HUES64 (cell line): ENCODE data around the gene LDAH.

Experiments
- H3K27ac ChIP-seq: 2 replicates; pipeline ENCODE4 v1.7.0; 2013; ENCODE audit warnings: low read depth, low read length, inconsistent platforms
- H3K27me3 ChIP-seq: 2 replicates; pipeline ENCODE4 v1.6.1; 2013; ENCODE audit warnings: mild to moderate bottlenecking, low read length; ENCODE audit not compliant: insufficient read depth
- H3K36me3 ChIP-seq: 2 replicates; pipeline ENCODE4 v1.6.1; 2013; ENCODE audit warnings: mild to moderate bottlenecking, low read length; ENCODE audit not compliant: insufficient read depth
- H3K4me1 ChIP-seq: 2 replicates; pipeline ENCODE4 v1.6.1; 2013; ENCODE audit warnings: mild to moderate bottlenecking, low read length, moderate library complexity; ENCODE audit not compliant: insufficient read depth
- H3K4me3 ChIP-seq: 2 replicates; pipeline ENCODE4 v1.5.1; 2013; ENCODE audit warnings: mild to moderate bottlenecking, low read length, moderate library complexity
- H3K9ac ChIP-seq: 2 replicates; pipeline ENCODE4 v1.6.1; 2013; ENCODE audit warnings: mild to moderate bottlenecking, low read depth, low read length
- H3K9me3 ChIP-seq: 2 replicates; pipeline ENCODE4 v1.6.1; 2013; ENCODE audit warnings: low read depth, low read length; ENCODE audit not compliant: insufficient read depth
- WGBS: fragments of 150-250, 120-280 bp; methylation state at CpG from one replicate; pipeline ENCODE4 v1.1.7; 2013; ENCODE audit warnings: missing lambda C conversion rate; 5-methylcytosine and 5-hydroxymethylcytosine counted together

The LDAH gene

DNA sequence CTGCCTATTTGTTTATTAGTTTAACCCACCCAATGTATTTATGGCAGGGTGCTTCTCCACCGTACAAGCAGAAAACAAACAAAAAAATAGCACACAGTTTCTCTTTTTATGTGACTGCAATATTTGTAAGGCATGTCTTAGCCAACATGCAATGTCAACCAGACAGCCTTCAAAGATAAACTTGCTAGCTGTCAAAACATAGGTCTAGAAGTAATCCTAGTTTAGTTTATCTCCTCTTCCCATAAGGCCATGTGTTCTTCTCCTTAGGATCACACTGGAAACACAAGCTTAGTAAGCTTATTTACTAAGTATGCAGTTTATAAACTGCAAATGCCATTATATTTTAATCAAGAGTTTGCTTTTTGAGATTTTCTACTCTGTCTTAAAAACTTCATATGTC lies 75.6 kb downstream of the LDAH start:
- Histone ChIP-seq H3K4me3 (no peak overlapping the region), H3K27ac (no peak overlapping the region), H3K27me3 (no peaks in the 10 kb centered on the region), H3K9ac (no peak overlapping the region), H3K4me1 (no peaks in the 10 kb centered on the region), H3K36me3 (no peaks in the 10 kb centered on the region), H3K9me3 (no peaks in the 10 kb centered on the region)
- 100% methylated on average over 1 of the region's 1 CpG for WGBS

GRCh38 chr2:20745924-20746555 lies 76.9 kb downstream of the LDAH start:
- no peak overlapping the region for H3K4me3 ChIP-seq
- 80% methylated on average over 1 of the region's 2 CpGs for WGBS
- H3K36me3 ChIP-seq, result no peaks in the 10 kb centered on the region
- H3K9ac ChIP-seq, result no peak overlapping the region
- no peaks in the 10 kb centered on the region for H3K27me3 ChIP-seq
- H3K27ac ChIP-seq, result no peak overlapping the region
- H3K9me3 ChIP-seq, result no peaks in the 10 kb centered on the region
- H3K4me1 ChIP-seq, result no peaks in the 10 kb centered on the region

DNA sequence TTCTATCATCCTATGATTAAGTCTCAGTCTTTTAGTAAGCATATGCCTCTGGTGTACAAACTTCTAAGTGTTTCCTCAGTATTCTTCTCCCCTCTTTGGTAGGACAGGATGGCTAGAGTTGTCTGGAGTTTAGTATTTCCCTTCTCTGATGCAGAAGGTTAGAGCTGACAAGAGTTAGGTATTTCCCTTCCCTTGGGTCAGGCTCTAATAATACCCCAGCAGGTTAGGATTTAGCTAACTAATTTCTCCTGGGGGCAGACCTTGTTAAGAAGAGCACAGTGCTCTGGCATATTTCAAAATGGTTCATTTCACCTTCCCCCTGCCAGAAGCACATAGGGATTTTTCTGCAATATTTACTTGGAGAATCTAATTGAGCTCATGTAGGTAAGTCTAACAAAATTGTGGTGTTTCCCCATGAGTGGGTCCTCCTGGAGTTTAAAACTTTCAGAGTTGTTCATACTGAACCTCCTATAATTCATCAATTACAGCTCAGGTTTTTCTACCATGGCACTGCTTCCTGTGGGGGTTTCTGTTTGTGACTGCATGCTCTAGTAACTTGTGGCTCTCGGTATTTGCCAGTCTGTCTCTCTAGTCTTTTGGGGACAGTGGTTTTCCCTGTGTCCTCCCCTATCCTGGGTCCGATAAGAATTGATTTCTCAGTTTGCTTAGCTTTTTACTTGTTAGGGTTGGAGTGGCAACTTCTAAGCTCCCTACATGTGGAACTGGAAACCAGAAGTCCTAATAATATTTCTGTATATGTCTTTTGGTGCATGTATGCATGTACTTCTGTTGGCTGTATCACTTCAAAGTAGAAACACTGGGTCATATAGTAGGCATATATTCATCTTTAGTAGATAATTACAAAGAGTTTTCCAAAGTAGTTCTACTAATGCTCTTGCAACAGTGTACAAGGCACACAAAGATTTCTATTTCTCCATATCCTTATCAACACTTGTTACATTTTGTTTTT lies 78.2 kb downstream of the LDAH start:
- 94% methylated on average over 2 of the region's 2 CpGs for WGBS
- Histone ChIP-seq H3K27ac (no peak overlapping the region), H3K9ac (no peak overlapping the region), H3K36me3 (no peaks in the 10 kb centered on the region), H3K4me3 (no peak overlapping the region), H3K27me3 (no peaks in the 10 kb centered on the region), H3K4me1 (no peaks in the 10 kb centered on the region), H3K9me3 (no peaks in the 10 kb centered on the region)

GRCh38 chr2:20738772-20739171 lies 84.1 kb downstream of the LDAH start:
- Histone ChIP-seq H3K36me3 (no peaks in the 10 kb centered on the region), H3K27me3 (no peaks in the 10 kb centered on the region), H3K9ac (no peak overlapping the region), H3K4me1 (no peaks in the 10 kb centered on the region; the same call in 1 of the 2 replicates), H3K4me3 (no peak overlapping the region), H3K9me3 (no peaks in the 10 kb centered on the region), H3K27ac (no peak overlapping the region)

DNA sequence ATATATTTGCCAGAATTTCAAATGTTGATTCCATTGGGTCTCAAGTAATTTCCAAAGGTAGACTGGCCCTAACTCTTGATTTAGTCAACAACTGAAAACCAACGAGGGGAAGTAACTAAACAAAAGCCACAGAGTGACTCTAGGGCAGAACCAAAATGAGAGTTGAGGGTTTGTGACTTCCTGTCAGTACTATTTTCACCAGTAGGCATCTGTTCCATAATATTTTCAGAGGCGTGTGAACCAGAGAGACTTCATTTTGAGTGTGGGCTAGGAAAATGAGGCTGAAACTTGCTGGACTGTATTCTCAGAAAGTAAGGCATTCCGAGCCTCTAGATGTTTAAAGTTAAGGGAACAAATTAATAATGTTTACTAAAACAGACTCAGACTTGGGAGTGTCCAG lies 85.4 kb downstream of the LDAH start:
- H3K27me3 ChIP-seq, result no peaks in the 10 kb centered on the region
- WGBS, result 99% methylated on average over 3 of the region's 3 CpGs
- no peaks in the 10 kb centered on the region; the same call in 1 of the 2 replicates for H3K4me1 ChIP-seq
- no peak overlapping the region for H3K4me3 ChIP-seq
- no peak overlapping the region for H3K27ac ChIP-seq
- no peak overlapping the region for H3K9ac ChIP-seq
- H3K36me3 ChIP-seq, result no peaks in the 10 kb centered on the region
- no peaks in the 10 kb centered on the region for H3K9me3 ChIP-seq

DNA sequence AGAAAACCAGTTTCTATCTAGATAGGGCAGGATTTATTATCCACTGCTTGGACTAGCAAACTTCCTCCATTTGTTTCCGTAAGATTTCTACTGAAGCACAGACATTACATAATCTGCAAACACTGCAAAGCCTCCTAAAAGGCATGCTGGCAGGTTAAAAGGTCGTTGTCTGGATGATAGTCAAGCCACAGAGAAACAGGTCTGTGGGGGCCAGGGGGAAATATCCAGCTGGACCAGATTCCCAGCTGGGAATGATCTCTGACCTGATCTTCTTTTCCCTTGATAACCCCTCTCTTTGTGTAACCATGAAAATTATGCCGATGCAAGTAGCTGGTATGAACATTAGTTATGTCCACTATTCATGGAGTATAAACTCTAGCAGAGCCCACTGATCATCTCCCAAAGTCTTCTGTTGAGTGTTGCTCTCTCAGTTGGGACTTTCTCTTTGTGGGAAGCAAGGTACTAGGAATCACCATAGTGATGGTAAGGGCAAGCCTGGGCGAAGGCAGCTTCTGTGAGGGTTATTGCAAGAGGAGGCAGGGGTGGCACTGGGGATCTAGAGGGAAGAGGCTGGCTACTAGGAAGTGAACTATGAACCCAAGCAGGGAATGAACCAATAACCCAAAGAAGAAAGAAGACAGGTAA lies 94.7 kb downstream of the LDAH start:
- no peaks in the 10 kb centered on the region for H3K36me3 ChIP-seq
- no peak overlapping the region for H3K27ac ChIP-seq
- H3K27me3 ChIP-seq, result no peaks in the 10 kb centered on the region
- H3K9ac ChIP-seq, result no peak overlapping the region
- 90% methylated on average over 4 of the region's 4 CpGs for WGBS
- H3K4me1 ChIP-seq, result no peaks in the 10 kb centered on the region
- no peak overlapping the region for H3K4me3 ChIP-seq
- no peaks in the 10 kb centered on the region for H3K9me3 ChIP-seq

DNA sequence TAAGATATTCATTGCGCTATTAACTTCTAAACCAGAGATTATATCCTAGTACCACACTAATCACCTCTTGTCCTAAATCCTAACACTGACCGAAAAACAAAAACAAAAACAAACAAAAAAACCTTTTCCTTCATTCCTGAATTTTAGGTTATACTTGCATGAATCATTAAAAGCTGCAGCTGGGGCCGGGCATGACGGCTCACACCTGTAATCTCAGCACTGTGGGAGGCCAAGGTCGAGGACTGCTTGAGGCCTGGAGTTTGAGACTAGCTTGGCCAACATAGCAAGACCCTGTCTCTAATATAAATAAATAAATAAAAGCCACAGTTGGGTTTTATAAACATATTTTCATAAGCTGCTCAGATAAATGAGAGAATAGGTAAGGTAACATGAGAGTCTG lies 96.0 kb downstream of the LDAH start:
- no peak overlapping the region for H3K4me3 ChIP-seq
- no peak overlapping the region for H3K9ac ChIP-seq
- H3K36me3 ChIP-seq, result no peaks in the 10 kb centered on the region
- 96% methylated on average over 5 of the region's 5 CpGs for WGBS
- H3K27ac ChIP-seq, result no peak overlapping the region
- H3K27me3 ChIP-seq, result no peaks in the 10 kb centered on the region
- H3K4me1 ChIP-seq, result no peaks in the 10 kb centered on the region
- no peaks in the 10 kb centered on the region for H3K9me3 ChIP-seq

GRCh38 chr2:20725782-20726181 lies 97.1 kb downstream of the LDAH start:
- Histone ChIP-seq H3K9ac (no peak overlapping the region), H3K9me3 (no peaks in the 10 kb centered on the region), H3K4me3 (no peak overlapping the region), H3K27me3 (no peaks in the 10 kb centered on the region), H3K27ac (no peak overlapping the region), H3K4me1 (no peaks in the 10 kb centered on the region), H3K36me3 (no peaks in the 10 kb centered on the region)
- WGBS, result 98% methylated on average over 2 of the region's 2 CpGs

DNA sequence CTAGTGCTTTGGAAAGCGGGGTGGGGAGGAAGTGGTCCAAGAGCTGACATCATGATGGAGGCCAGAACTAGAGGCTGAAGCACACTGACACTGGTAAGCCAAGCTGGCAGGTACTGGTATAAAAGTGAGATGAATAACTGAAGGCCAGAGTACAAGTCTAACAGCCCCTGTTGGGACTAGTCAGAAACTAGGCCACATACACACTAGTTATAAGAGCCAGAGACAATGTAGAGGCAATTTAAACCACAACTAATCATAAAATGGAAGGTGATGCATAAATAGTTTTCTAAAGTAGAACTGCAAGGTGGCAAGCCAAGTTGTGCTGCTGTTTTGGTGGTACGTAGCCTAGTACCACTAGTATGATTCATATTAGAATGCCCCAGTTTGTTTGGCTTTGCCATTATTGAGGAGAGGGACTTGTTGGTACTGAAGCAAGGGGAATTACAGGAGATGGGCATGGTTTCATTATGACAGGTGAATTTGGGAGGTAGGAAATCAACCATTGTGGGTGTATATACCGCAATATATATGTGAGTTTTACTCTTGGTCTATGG lies 98.3 kb downstream of the LDAH start:
- no peak overlapping the region for H3K4me3 ChIP-seq
- H3K36me3 ChIP-seq, result no peaks in the 10 kb centered on the region
- H3K27ac ChIP-seq, result no peak overlapping the region
- no peaks in the 10 kb centered on the region for H3K4me1 ChIP-seq
- 96% methylated on average over 3 of the region's 3 CpGs for WGBS
- no peaks in the 10 kb centered on the region for H3K27me3 ChIP-seq
- H3K9me3 ChIP-seq, result no peaks in the 10 kb centered on the region
- H3K9ac ChIP-seq, result no peak overlapping the region

DNA sequence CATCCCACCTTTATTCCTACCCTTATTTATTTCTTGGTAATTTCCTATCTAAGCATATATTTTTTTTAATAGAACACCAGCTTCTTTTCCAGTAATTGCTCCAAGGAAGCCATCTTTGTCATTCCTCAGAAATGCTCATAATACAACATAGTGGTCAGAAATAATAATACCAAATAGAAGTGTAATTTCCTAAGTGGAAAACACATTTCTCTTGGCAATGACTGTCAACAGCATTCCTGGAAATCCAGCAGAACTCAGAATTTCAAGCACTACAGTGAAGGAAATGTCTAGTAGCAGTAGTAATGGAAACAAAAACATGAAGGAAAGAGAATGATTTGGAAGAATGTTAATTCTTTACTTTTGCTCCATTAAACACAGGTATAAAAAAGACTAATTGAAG lies 99.4 kb downstream of the LDAH start:
- Histone ChIP-seq H3K36me3 (no peaks in the 10 kb centered on the region), H3K9ac (no peak overlapping the region), H3K4me1 (no peaks in the 10 kb centered on the region), H3K27ac (no peak overlapping the region), H3K9me3 (no peaks in the 10 kb centered on the region), H3K27me3 (no peaks in the 10 kb centered on the region), H3K4me3 (no peak overlapping the region)

DNA sequence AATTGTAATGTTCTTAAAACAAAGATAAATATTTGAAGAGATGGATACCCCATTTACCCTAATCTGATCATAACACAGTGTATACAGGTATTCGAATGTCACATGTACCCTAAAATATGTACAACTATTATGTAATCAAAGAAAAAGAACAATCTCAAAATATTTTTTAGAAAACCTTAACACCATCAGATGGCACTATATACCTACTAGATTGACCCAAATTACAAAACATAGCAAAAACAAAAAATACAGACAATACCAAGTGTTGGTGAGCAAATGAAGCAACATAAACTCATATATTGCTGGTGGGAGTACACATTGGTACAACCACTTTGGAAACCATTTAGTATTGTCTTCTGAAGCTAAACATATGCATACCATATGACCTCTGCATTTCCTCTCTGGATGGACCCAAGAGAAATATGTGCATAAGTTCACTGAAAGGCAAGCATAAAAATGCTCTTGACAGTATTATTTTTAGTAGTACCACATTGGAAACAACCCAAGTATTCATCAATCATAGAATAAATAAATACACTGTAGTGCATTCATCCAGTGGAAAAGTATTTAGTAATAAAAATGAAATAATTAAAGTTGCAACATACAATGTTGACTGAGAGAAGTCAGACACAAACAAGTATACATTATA lies 100.2 kb downstream of the LDAH start:
- no peak overlapping the region for H3K9ac ChIP-seq
- no peaks in the 10 kb centered on the region for H3K27me3 ChIP-seq
- no peaks in the 10 kb centered on the region for H3K9me3 ChIP-seq
- H3K4me3 ChIP-seq, result no peak overlapping the region
- H3K4me1 ChIP-seq, result no peaks in the 10 kb centered on the region
- 86% methylated on average over 1 of the region's 1 CpG for WGBS
- no peak overlapping the region for H3K27ac ChIP-seq
- H3K36me3 ChIP-seq, result no peaks in the 10 kb centered on the region
